Thoracic aorta (tissue), 2 donors: Measurements from ENCODE around the gene MPZL2. TPM values are rescaled to one million over a fixed set of nuclear protein-coding genes. Genes with fewer than 3 reads are reported as not detected.
A peak's percentile ranks its signal among the peaks of the same experiment; 100 is the strongest.
"Not testable (repeated sequence)": the region's sequence is repeated elsewhere in the genome, so short reads cannot be mapped to it uniquely, and the experiment has no call there.

Experiments used
- ATAC-seq: fragments of 150-250 bp; one replicate; pipeline ENCODE4 v1.8.0; 2017; ENCODE audit warnings: low read depth; ENCODE audit not compliant: insufficient number of reproducible peaks, low FRiP score
- DNase-seq: peaks from one replicate; pipeline ENCODE4 v3.0.0-alpha.2; 2020; ENCODE audit warnings: low spot score
- H3K27ac ChIP-seq, 2 donors: fragments of 200-600 bp; sonication (generic); 1 replicate in 1 of 2; 2 replicates in 1 of 2; pipeline ENCODE4 v1.5.1; 2016; ENCODE audit warnings: mild to moderate bottlenecking in 2 of 2, moderate library complexity in 2 of 2
- H3K27me3 ChIP-seq: fragments of 200-600 bp; sonication (generic); replicated peaks from 2 replicates; pipeline ENCODE4 v1.6.0; 2016; ENCODE audit warnings: mild to moderate bottlenecking; ENCODE audit not compliant: insufficient read depth
- H3K36me3 ChIP-seq: fragments of 200-600 bp; sonication (generic); one replicate; pipeline ENCODE4 v1.5.1; 2016
- H3K4me1 ChIP-seq, 2 donors: fragments of 200-600 bp; sonication (generic); 1 replicate in 1 of 2; 2 replicates in 1 of 2; pipeline versions ENCODE4 v1.5.1 to v1.6.0; 2016; ENCODE audit warnings: low read depth in 2 of 2, mild to moderate bottlenecking in 1 of 2; ENCODE audit not compliant: control insufficient read depth in 1 of 2
- H3K4me3 ChIP-seq: fragments of 200-600 bp; sonication (generic); 2 replicates; pipeline ENCODE4 v1.5.1; 2016; ENCODE audit warnings: mild to moderate bottlenecking
- H3K9me3 ChIP-seq: fragments of 200-600 bp; sonication (generic); 2 replicates; pipeline ENCODE4 v1.5.1; 2016
- total RNA-seq, 2 donors: library from RNA; depleted of rRNA; stranded (reverse); fragments of >200 nt; gene quantifications; one replicate each; pipeline versions ENCODE4 v1.1.0 to v1.2.3, GENCODE V29; 2016
- TF ChIP-seq, protein P1 (sequence below): fragments of 200-600 bp; sonication (generic); IDR thresholded peaks from one replicate; pipeline ENCODE4 v1.5.1; 2019; ENCODE audit warnings: antibody characterized with exemption

The MPZL2 gene
- total RNA-seq, 2 donors from 2014 or later, result 18.3 to 58.1 TPM

DNA sequence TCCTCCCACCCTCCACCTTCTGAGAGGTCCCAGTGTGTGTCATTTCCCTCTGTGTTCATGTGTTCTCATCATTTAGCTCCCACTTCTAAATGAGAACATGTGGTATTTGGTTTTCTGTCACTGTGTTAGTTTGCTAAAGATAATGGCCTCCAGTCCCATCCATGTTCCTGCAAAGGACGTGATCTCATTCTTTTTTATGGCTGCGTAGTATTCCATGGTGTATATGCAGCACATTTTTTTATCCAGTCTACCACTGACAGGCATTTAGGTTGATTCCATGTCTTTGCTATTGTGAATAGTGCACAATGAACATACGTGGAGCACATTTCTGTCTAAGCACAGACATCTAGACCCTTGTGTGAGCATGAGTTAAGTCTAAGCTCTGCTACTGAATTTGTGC, 46.2 kb upstream of the MPZL2 start:
- Histone ChIP-seq H3K36me3 (no peaks in the 10 kb centered on the region), H3K4me3 (no peak overlapping the region), H3K27me3 (peaks cover 5% of the 10 kb centered on the region), H3K4me1 (peaks cover 0 to under 1% of the 10 kb centered on the region in 2 donors), H3K27ac (no peak overlapping the region), H3K9me3 (no peaks in the 10 kb centered on the region)
- TF ChIP-seq, protein P1, sequence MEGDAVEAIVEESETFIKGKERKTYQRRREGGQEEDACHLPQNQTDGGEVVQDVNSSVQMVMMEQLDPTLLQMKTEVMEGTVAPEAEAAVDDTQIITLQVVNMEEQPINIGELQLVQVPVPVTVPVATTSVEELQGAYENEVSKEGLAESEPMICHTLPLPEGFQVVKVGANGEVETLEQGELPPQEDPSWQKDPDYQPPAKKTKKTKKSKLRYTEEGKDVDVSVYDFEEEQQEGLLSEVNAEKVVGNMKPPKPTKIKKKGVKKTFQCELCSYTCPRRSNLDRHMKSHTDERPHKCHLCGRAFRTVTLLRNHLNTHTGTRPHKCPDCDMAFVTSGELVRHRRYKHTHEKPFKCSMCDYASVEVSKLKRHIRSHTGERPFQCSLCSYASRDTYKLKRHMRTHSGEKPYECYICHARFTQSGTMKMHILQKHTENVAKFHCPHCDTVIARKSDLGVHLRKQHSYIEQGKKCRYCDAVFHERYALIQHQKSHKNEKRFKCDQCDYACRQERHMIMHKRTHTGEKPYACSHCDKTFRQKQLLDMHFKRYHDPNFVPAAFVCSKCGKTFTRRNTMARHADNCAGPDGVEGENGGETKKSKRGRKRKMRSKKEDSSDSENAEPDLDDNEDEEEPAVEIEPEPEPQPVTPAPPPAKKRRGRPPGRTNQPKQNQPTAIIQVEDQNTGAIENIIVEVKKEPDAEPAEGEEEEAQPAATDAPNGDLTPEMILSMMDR, result no peak
- no peak for ATAC-seq
- no peak for DNase-seq

DNA sequence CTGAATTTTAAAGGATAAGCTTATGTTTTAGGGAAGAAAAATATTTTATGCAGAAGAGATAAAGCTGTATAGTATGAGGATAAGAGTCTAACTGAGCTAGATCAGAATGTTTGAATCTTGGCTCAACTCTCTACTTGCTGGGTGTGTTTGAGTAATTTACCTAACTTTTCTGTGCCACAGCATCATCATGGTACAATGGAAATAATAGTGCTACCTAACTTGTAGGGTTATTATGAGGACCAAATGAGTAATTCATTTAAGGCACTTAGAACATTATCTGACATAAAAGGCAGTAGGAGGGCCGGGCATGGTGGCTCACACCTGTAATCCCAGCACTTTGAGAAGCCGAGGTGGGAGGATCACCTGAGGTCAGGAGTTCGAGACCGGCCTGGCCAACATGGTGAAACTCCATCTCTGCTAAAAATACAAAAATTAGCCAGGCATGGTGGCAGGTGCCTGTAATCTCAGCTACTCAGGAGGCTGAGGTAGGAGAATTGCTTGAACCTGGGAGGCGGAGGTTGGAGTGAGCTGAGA, 45.0 kb upstream of the MPZL2 start:
- ATAC-seq, H3K4me3 ChIP-seq, H3K9me3 ChIP-seq, DNase-seq, H3K27me3 ChIP-seq, H3K27ac ChIP-seq, H3K36me3 ChIP-seq, H3K4me1 ChIP-seq: not testable (repeated sequence)

DNA sequence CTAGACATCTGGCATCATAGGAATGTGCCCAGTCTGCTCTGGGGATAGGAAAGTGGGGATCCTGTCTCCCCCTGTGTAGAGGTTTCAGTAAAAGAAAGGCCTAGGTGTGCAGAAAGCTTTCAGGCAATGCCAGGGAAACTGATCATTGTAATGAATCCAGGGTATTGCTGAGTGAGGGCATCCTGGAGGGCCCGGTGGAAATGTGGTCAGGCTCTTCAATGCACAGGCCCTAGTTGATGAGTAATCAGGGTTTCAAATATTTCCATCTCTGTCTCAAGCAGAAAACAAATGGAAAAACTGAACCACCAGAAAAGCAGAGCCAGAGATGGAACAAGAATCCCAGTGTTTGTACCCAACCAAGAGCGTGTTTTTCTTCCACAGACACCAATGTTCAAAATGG, 42.5 kb upstream of the MPZL2 start:
- ATAC-seq (no peak), DNase-seq (no peak)
- Histone ChIP-seq H3K4me3 (no peak overlapping the region), H3K9me3 (no peaks in the 10 kb centered on the region), H3K27me3 (no peaks in the 10 kb centered on the region), H3K27ac (no peak overlapping the region), H3K36me3 (no peaks in the 10 kb centered on the region), H3K4me1 (no peaks in the 10 kb centered on the region)
- TF ChIP-seq, protein P1, result no peak

DNA sequence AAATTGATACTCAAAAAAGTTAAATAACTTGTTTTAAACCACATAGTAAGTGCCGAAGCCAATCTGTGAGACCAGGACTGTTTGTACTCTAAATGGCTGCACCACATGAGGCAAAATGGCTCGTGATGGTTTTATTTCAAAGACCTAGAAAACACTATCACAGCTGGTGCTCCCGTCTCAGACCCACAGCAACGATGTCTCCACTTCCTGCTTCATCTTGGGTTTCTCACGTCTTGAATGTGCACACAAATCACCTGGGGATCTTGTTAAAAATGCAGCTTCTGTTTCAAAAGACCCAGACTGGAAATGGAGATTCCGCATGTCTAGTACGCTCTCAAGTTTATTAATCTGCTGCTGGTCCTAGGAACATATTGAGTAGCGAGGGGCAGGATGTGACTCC, 41.6 kb upstream of the MPZL2 start:
- H3K27ac ChIP-seq, result no peak overlapping the region
- no peaks in the 10 kb centered on the region for H3K27me3 ChIP-seq
- ATAC-seq (no peak), DNase-seq (no peak)
- H3K36me3 ChIP-seq, result no peaks in the 10 kb centered on the region
- H3K4me1 ChIP-seq, result no peaks in the 10 kb centered on the region
- no peaks in the 10 kb centered on the region for H3K9me3 ChIP-seq
- TF ChIP-seq, protein P1, result no peak
- H3K4me3 ChIP-seq, result no peak overlapping the region

DNA sequence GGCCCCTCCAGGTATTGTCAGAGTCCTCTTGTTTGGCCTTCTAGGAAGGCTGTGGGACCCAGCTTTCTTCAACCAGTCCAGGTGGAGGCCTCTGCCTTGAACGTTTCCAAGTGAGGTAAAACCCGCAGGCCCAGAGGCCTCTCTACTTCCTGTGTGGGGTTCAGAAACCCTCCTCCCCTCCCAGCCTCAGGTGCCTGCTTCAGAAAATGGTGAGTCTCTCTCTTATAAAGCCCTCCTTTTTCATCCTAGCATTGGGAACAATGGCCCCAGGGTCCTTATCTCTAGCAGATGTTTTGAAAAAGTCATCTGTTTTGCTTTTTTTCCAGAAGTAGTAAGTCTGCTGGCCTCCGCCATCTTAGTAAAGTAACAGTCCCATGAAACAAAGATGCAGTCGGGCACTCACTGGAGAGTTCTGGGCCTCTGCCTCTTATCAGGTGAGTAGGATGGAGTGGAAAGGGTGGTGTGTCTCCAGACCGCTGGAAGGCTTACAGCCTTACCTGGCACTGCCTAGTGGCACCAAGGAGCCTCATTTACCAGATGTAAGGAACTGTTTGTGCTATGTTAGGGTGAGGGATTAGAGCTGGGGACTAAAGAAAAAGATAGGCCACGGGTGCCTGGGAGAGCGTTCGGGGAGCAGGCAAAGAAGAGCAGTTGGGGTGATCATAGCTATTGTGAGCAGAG, 40.6 kb upstream of the MPZL2 start, which contains the start of gene CD3E:
CD3E (plus strand) TSS at position 163 of the 681 bp plus-strand sequence; CDS start at position 386, 223 bp downstream.
- TF ChIP-seq, protein P1, result no peak
- DNase-seq (no peak), ATAC-seq (no peak)
- Histone ChIP-seq H3K4me1 (no peaks in the 10 kb centered on the region), H3K27me3 (no peaks in the 10 kb centered on the region), H3K4me3 (peak within 1 kb of the TSS; percentile 21), H3K27ac (no peak within 1 kb of the TSS), H3K36me3 (no peaks in the 10 kb centered on the region), H3K9me3 (no peaks in the 10 kb centered on the region)

DNA sequence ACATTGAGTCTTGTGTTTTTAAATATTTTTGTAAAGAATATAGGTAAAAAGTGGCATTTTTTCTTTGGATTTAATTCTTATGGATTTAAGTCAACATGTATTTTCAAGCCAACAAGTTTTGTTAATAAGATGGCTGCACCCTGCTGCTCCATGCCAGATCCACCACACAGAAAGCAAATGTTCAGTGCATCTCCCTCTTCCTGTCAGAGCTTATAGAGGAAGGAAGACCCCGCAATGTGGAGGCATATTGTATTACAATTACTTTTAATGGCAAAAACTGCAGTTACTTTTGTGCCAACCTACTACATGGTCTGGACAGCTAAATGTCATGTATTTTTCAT, 40.1 kb upstream of the MPZL2 start:
- no peak overlapping the region for H3K27ac ChIP-seq
- TF ChIP-seq, protein P1, result no peak
- H3K27me3 ChIP-seq, result no peaks in the 10 kb centered on the region
- ATAC-seq (no peak), DNase-seq (no peak)
- H3K36me3 ChIP-seq, result no peaks in the 10 kb centered on the region
- H3K4me3 ChIP-seq, result no peak overlapping the region
- H3K9me3 ChIP-seq, result no peaks in the 10 kb centered on the region
- H3K4me1 ChIP-seq, result no peaks in the 10 kb centered on the region
